Activated effector memory CD4-positive, alpha-beta T cell treated with Interleukin-2 at 50 U/mL for 16 hours (primary cell): ENCODE data around the gene PGA5.

Experiments
- DNase-seq: peaks from one replicate; pipeline ENCODE4 v3.0.0-alpha.2; 2020

The PGA5 gene

GRCh38 chr11:61295596-61295926 lies 54.6 kb downstream of the PGA5 start:
- DNase-seq = no peak

- no peak for DNase-seq
Observed at GRCh38 chr11:61297341-61297740, 56.4 kb downstream of the PGA5 start.

GRCh38 chr11:61297746-61298145 lies 56.8 kb downstream of the PGA5 start:
- no peak for DNase-seq

GRCh38 chr11:61298663-61299244 lies 57.8 kb downstream of the PGA5 start:
- no peak for DNase-seq
